ENCODE results near the gene FRMD6. TPM values are rescaled to one million over a fixed set of nuclear protein-coding genes. Genes with fewer than 3 reads are reported as not detected.

The FRMD6 gene
- total RNA-seq, 1 donor from 2014 or later = 24.4 TPM

GRCh38 chr14:51666070-51666469 lies 14.4 kb downstream of the FRMD6 start:
- H3K79me2 ChIP-seq (ENCODE audit: low read depth) = peaks cover 7% of the 10 kb centered on the region
- no peak overlapping the region for H3K4me3 Mint-ChIP-seq
- H3F3A ChIP-seq (ENCODE audit: low read depth) = no peaks in the 10 kb centered on the region

DNA sequence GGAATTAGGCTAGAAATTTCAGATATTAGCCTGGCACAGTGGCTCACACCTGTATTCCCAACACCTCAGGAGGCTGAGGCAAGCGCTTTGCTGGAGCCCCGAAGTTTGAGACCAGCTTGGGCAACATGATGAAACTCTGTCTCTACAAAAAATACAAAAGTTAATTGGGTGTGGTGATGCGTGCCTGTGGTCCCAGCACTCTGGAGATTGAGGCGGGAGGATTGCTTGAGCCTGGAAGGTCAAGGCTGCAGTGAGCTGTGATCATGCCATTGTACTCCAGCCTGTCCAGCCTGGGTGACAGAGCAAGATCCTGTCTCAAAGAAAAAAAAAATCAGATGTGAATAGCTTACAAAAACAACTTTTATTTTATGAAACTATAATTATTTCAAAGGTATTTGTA lies 15.1 kb downstream of the FRMD6 start:
- Histone ChIP-seq H3K9me3 (ENCODE audit: low read depth) (no peaks in the 10 kb centered on the region), H4K20me1 (ENCODE audit: low read depth) (no peaks in the 10 kb centered on the region), H3K4me2 (no peak overlapping the region), H3K27ac (no peak overlapping the region), H3K79me2 (ENCODE audit: low read depth) (peaks cover 7% of the 10 kb centered on the region), H3K27me3 (no peaks in the 10 kb centered on the region), H3K9ac (no peak overlapping the region), H2AFZ (replicated peaks) (no peak overlapping the region), H3K36me3 (no peaks in the 10 kb centered on the region), H3K4me3 (no peak overlapping the region), H3K4me1 (no peaks in the 10 kb centered on the region), H3F3A (ENCODE audit: low read depth) (no peaks in the 10 kb centered on the region)
- Mint-ChIP-seq H3K27me3 (ENCODE audit: insufficient read depth, low read depth) (no peaks in the 10 kb centered on the region), H3K4me3 (no peak overlapping the region), H3K9me3 (peaks cover 13% of the 10 kb centered on the region), H3K27ac (no peak overlapping the region), H3K4me1 (no peaks in the 10 kb centered on the region), H3K36me3 (peaks cover 18% of the 10 kb centered on the region)
- DNase-seq (ENCODE audit: low spot score) = no peak
- TF ChIP-seq EZH2 (IDR thresholded peaks at IDR 0.05) (no peak), EZH2phosphoT487 (IDR thresholded peaks at IDR 0.05) (no peak), CTCF (IDR thresholded peaks at IDR 0.05) (no peak)

More at GRCh38 chr14:51666070-51666469, 14.4 kb downstream of the FRMD6 start:
- peaks cover 17% of the 10 kb centered on the region for H3K36me3 Mint-ChIP-seq
- no peaks in the 10 kb centered on the region for H3K4me1 Mint-ChIP-seq
- Histone ChIP-seq H3K4me1 (no peaks in the 10 kb centered on the region), H4K20me1 (ENCODE audit: low read depth) (no peaks in the 10 kb centered on the region), H3K27me3 (no peaks in the 10 kb centered on the region), H3K4me3 (no peak overlapping the region), H3K36me3 (no peaks in the 10 kb centered on the region), H3K4me2 (no peak overlapping the region), H3K27ac (no peak overlapping the region), H3K9me3 (ENCODE audit: low read depth) (no peaks in the 10 kb centered on the region), H2AFZ (replicated peaks) (no peak overlapping the region), H3K9ac (no peak overlapping the region)
- H3K27ac Mint-ChIP-seq = no peak overlapping the region
- DNase-seq (ENCODE audit: low spot score) = no peak
- TF ChIP-seq EZH2 (IDR thresholded peaks at IDR 0.05) (no peak), EZH2phosphoT487 (IDR thresholded peaks at IDR 0.05) (no peak), CTCF (IDR thresholded peaks at IDR 0.05) (no peak)
- peaks cover 8% of the 10 kb centered on the region for H3K9me3 Mint-ChIP-seq
- H3K27me3 Mint-ChIP-seq (ENCODE audit: insufficient read depth, low read depth) = no peaks in the 10 kb centered on the region

- no peaks in the 10 kb centered on the region for H3K27me3 Mint-ChIP-seq (ENCODE audit: insufficient read depth, low read depth)
- Histone ChIP-seq H2AFZ (replicated peaks) (no peak overlapping the region), H3F3A (ENCODE audit: low read depth) (no peaks in the 10 kb centered on the region), H3K9me3 (ENCODE audit: low read depth) (no peaks in the 10 kb centered on the region), H3K79me2 (ENCODE audit: low read depth) (peaks cover 7% of the 10 kb centered on the region), H3K27ac (no peak overlapping the region), H4K20me1 (ENCODE audit: low read depth) (no peaks in the 10 kb centered on the region), H3K36me3 (no peaks in the 10 kb centered on the region), H3K4me3 (no peak overlapping the region), H3K9ac (no peak overlapping the region), H3K27me3 (no peaks in the 10 kb centered on the region), H3K4me1 (no peaks in the 10 kb centered on the region), H3K4me2 (no peak overlapping the region)
- H3K9me3 Mint-ChIP-seq = peaks cover 10% of the 10 kb centered on the region
- no peak overlapping the region for H3K27ac Mint-ChIP-seq
- TF ChIP-seq EZH2 (IDR thresholded peaks at IDR 0.05) = no peak
- no peak for TF ChIP-seq EZH2phosphoT487 (IDR thresholded peaks at IDR 0.05)
- TF ChIP-seq CTCF (IDR thresholded peaks at IDR 0.05) = no peak
- H3K36me3 Mint-ChIP-seq = peaks cover 13% of the 10 kb centered on the region
- no peak for DNase-seq (ENCODE audit: low spot score)
- H3K4me1 Mint-ChIP-seq = no peaks in the 10 kb centered on the region
- no peak overlapping the region for H3K4me3 Mint-ChIP-seq
These were observed 17.2 kb downstream of the FRMD6 start for GRCh38 chr14:51668870-51669269.

Measured in neural progenitor cell (in vitro differentiated cells).